Endothelial cell of umbilical vein (primary cell): ENCODE data around the gene ECI1.

Experiments
- CTCF ChIP-seq, 2 donors: IDR thresholded peaks; 1 replicate in 1 of 2; 2 replicates in 1 of 2; pipeline ENCODE4 v1.5.1; 2011; ENCODE audit warnings: low read length in 2 of 2, mild to moderate bottlenecking in 2 of 2, moderate library complexity in 2 of 2, control low read depth in 1 of 2, inconsistent platforms in 1 of 2, low read depth in 1 of 2; ENCODE audit not compliant: insufficient read depth in 1 of 2; ENCODE audit errors: extremely low read depth in 1 of 2
- EZH2 ChIP-seq: IDR thresholded peaks from 2 replicates; pipeline ENCODE4 v1.6.1; 2012; ENCODE audit warnings: borderline replicate concordance, low read depth, mild to moderate bottlenecking, moderate library complexity, low read length, inconsistent platforms; ENCODE audit not compliant: severe bottlenecking
- GATA2 ChIP-seq: IDR thresholded peaks from 2 replicates; pipeline ENCODE4 v1.7.0; 2011; ENCODE audit warnings: low read depth, mild to moderate bottlenecking, moderate library complexity, mixed read lengths, low read length; ENCODE audit not compliant: insufficient read length, insufficient read depth
- JUN ChIP-seq: IDR thresholded peaks from 2 replicates; pipeline ENCODE4 v1.6.1; 2011; ENCODE audit warnings: borderline replicate concordance, low read depth; ENCODE audit not compliant: insufficient read length, insufficient read depth
- MAX ChIP-seq: IDR thresholded peaks from 2 replicates; pipeline ENCODE4 v1.6.1; 2011; ENCODE audit not compliant: insufficient read depth, insufficient read length
- MYC ChIP-seq: IDR thresholded peaks from one replicate; pipeline ENCODE4 v1.6.1; 2011; ENCODE audit warnings: mild to moderate bottlenecking, low read depth, low read length
- POLR2A ChIP-seq: IDR thresholded peaks from 2 replicates; pipeline ENCODE4 v1.6.1; 2012; ENCODE audit warnings: low read depth, mild to moderate bottlenecking, control low read depth, low read length
- POLR2AphosphoS5 ChIP-seq: IDR thresholded peaks from 2 replicates; pipeline ENCODE4 v1.6.1; 2012; ENCODE audit warnings: low read depth, mild to moderate bottlenecking, control low read depth, low read length, moderate library complexity; ENCODE audit not compliant: insufficient read depth

GRCh38 chr16:2214719-2214968 is 36.7 kb downstream of the ECI1 start, which contains the start of gene PGP:
- no peak for TF ChIP-seq CTCF (IDR thresholded peaks at IDR 0.05; ENCODE audit: extremely low read depth in 1 of 2, insufficient read depth in 1 of 2, low read depth in 1 of 2, low read length in 2 of 2)
- TF ChIP-seq POLR2A: no peak
- TF ChIP-seq POLR2AphosphoS5: no peak
- TF ChIP-seq EZH2: peak; percentile 97
- no peak for TF ChIP-seq GATA2
- no peak for TF ChIP-seq MAX
- no peak for TF ChIP-seq JUN
- no peak for TF ChIP-seq MYC
